Measurements from ENCODE around the gene THSD1.
A peak's percentile ranks its signal among the peaks of the same experiment; 100 is the strongest.
"Not testable (repeated sequence)": the region's sequence is repeated elsewhere in the genome, so short reads cannot be mapped to it uniquely, and the experiment has no call there.

Gene THSD1

DNA sequence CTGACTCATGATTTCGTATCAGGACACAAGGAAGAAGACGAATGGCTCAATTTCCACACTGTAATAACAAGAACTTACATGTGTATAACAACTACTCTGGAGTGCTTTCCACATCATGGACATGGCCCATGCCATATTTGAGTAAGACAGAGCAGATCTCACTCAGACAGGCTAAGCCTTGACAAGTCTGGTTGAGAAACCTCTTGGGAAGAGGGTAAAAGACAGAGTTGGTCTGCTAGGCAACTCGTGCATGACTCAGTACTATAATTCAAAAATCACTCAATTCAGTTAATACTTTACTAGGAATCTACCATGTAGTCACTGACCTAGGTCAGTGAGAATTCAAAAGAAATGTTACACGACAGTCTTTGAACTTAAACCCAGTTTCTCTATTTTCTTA lies 5.7 kb upstream of the THSD1 start:
- peak; percentile 24 for DNase-seq (ENCODE audit: low read depth)

DNA sequence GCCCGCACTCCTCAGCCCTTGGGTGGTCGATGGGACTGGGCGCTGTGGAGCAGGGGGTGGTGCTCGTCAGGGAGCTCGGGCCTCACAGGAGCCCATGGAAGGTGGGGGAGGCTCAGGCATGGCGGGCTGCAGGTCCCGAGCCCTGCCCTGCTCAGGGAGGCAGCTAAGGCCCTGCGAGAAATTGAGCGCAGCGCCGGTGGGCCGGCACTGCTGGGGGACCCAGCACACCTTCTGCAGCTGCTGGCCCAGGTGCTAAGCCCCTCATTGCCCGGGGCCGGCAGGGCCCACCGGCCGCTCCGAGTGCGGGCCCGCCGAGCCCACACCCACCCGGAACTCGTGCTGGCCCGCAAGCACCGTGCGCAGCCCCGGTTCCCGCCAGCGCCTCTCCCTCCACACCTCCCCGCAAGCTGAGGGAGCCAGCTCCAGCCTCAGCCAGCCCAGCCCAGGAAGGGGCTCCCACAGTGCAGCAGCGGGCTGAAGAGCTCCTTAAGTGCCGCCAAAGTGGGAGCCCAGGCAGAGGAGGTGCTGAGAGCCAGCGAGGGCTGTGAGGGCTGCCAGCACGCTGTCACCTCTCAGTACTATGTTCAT lies 2.2 kb upstream of the THSD1 start:
- not testable (repeated sequence) for DNase-seq (ENCODE audit: low read depth)

DNA sequence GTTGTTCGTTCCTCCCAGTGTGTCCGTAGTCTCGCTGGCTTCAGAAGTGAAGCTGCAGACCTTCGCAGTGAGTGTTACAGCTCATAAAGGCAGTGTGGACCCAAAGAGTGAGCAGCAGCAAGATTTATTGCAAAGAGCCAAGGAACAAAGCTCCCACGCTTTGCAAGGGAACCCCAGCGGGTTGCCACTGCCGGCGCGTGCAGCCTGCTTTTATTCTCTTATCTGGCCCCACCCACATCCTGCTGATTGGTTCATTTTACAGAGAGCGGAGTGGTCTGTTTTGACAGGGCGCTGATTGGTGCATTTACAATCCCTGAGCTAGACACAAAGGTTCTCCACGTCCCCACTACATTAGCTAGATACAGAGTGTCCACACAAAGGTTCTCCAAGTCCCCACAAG lies 1.5 kb upstream of the THSD1 start:
- not testable (repeated sequence) for DNase-seq (ENCODE audit: low read depth)

DNA sequence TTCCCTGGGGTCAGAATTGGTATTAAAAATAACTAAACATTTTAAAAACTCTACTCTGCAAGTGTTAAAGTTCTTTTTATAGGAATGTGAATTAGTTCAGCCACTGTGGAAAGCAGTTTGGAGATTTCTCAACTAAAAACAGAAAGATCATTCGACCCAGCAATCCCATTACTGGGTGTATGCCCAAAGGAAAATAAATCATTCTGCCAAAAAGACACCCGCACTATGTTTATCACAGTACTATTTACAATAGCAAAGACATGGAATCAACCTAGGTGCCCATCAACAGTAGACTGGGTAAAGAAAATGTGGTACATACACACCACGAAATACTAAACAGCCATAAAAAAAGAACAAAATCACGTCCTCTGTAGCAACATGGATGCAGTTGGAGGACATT lies 657 bp upstream of the THSD1 start:
- DNase-seq (ENCODE audit: low read depth): no peak

DNA sequence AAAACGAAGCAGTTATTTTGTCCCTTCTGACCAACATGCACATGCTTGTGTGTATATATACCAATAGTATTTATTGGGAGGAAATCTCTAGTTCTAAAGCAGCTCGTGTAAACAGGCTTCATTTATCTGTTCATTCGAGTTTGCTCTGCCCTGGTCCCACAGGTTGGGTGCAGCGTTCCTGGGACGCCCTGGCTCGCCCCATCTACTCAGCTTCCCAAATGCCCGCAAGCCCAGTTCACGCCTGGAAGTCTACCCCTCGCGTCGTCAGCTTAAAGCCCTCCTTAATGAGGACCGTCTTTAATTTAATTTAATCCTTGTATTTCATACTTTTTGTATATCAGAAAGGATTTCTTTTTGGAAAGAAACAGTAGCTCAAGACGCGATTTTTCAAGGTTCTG lies 604 bp downstream of the THSD1 start:
- peak; percentile 9 for DNase-seq (ENCODE audit: low read depth)

DNA sequence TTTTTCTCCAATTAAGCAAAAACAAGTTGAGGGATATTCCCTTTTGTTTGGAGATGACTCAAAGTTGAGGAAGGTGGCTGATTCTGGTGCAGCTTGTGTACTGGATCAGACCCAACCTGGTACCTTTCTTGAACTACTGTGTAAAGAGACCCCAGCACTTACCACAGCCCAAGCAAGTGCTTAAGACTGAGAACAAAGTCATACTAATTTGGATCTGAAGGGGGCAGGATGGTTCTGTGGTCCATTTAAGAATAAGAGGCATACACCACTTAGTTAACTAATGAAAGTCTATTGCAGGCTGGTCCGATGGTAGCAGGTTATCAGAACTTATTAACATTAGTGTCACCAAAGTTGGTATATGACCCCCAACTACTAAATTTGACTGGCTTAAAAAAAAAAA lies 6.3 kb downstream of the THSD1 start:
- peak; percentile 7 for DNase-seq (ENCODE audit: low read depth)

DNA sequence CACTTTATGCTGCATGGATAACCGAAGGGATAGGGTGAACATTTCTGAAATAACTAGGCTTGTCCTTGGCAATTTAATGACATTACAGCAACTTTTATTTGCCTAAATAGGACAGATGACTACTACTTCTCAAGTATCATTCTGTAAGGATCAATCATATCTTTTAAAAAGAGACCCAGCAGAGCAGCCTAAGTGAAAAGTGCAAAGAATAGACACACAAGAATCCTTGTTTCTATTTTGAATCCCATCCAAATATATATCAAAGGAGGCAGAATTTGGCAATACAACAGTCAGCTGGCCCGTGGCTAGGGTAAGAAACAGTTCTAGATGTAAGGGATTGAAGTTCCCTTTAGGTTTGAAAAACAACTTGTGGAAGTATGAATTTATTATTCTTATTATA lies 6.9 kb downstream of the THSD1 start:
- DNase-seq (ENCODE audit: low read depth): no peak

DNA sequence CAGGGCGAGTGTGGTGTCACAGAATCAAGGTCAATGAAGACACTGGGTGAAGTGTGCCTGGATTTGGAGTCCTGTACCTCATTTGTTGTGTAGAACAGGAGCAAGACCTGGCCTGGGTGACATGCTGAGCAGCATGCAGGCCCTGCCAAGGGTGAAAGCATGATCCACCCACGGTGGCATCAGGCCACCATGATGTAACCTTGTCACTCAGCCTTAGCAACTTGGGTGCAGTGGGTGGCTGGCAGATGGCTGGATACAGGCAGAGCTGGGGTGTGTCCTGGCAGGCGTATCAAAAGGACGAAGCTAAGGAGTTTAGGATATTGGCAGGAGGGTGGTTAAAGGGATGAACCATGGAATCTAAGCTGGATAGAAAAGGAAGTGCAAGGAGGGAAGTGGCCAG lies 10.3 kb downstream of the THSD1 start:
- no peak for DNase-seq (ENCODE audit: low read depth)

DNA sequence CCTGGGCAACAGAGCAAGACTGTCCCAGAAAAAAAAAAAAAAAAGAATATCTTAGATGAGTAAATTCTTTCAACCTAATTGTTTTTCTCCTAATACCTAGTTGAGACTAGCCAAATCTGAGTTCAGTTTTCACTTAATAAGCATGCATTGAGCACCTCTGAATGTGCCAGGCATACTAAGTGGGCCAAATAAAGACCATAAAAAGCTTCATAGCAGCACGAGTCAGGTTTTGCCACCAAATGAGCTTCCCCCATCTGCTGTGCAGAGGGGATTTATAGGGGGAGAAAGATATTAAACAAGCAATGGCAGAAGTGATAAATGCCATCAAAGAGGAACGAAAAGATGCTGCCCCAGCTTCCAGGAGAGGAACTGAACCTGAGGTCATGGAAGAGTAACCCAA lies 11.4 kb downstream of the THSD1 start:
- DNase-seq (ENCODE audit: low read depth): no peak

DNA sequence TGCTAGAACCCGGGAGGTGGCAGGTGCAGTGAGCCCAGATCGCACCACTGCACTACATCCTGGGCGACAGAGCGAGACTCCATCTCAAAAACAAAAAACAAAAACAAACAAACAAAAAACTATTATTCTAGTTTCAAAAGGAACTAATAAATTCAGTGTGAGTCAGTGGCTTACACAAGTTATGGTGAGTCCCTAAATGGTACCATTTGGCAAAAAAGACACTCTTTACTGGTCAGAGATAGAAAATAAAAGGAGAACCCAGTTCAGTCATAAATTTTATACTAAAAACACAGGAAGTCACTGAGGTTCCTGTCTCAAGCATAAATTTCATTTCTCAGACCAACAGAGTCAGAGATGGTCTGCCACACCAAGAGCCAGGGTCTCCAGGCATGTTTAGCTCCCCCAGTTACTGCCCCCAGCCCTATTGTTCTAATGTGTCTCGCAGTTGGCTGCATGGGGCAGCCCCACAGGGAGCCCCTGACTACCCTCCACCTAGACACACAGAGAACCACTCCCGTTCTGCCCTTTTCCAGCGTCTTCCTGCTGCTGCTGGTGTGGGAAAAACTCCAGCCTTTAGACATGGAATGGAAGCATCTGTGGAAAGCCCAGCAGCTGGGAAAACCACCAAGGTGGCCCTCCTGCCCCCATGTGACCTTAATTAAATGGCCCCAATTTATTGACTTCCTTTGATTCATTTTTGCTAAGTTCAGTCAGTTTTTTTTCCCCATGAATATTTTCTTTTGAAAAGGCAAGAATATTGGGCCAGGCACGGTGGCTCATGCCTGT lies 12.2 kb downstream of the THSD1 start:
- DNase-seq (ENCODE audit: low read depth): no peak

DNA sequence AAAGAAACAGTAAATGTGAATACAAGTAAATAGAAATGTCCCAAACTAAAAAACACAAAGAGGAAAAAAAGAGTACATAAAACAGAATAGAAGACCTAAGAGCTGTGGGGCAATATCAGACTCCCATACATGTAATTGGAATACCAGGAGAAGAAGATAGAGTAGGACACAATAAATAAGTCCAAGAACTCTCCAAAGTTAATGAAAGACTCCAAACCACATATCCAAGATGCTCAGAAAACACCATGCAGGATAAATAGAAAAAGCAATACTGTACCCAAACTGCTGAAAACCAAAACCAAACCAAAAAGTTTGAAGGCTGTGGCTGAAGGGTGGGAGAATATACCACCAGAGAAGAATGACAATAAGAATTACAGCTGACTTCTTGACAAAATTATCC lies 18.3 kb downstream of the THSD1 start:
- no peak for DNase-seq (ENCODE audit: low read depth)

DNA sequence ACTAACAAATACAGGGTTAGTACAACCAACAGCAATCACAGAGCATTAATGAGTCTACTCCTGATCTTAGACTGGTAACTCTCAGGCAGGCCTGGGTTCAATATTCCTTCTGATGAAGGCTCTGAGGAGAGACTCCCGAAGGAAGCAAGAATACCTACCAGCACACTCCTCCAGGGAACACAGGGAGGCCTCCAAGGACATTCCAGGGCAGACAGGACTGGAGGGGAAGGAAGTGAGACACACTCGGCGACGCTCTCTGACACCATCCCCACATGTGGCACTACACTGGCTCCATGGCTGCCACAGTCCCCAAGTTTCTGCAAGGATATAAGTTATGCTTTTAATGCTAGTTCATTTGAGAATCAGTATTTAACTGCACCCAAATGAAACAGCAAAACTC lies 20.1 kb downstream of the THSD1 start:
- DNase-seq (ENCODE audit: low read depth): no peak

DNA sequence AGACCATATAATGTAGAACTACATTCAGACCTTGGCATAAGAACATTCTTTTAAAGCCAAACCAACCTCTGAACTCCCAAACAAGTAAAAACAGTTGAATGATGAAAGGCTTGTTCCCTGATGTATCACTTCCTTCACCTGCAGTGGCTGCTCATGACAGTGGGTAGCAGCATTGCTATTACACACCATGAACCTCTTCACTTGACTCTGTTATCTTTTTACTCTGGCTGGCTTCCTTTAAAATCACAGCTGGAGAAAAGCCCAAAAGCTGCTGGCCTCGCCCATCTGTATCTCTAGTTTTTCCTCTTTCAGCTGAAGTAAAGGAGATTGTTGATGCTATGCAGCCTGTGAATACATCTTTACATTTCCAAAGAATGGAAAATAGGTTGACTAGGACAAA lies 22.6 kb downstream of the THSD1 start:
- no peak for DNase-seq (ENCODE audit: low read depth)

DNA sequence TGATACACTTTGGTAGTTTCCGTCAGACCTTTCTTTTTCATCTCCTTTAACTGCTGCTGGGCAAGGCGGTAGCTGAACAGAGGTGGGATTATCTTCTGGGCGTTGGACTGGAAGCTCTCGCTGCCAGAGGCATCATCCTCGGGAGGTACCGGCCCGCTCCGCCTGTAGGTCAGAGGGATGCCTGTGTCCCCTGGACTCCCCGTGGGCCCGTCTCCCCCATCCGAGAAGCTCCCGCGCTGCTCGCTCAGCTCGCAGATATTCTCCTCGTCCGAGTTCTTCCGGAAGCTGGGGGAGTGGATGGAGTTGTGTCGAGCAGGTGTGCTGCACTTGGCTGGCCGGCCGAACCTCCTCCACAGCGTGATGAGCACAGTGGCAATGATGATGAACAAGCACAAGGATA lies 27.7 kb downstream of the THSD1 start:
- no peak for DNase-seq (ENCODE audit: low read depth)

DNA sequence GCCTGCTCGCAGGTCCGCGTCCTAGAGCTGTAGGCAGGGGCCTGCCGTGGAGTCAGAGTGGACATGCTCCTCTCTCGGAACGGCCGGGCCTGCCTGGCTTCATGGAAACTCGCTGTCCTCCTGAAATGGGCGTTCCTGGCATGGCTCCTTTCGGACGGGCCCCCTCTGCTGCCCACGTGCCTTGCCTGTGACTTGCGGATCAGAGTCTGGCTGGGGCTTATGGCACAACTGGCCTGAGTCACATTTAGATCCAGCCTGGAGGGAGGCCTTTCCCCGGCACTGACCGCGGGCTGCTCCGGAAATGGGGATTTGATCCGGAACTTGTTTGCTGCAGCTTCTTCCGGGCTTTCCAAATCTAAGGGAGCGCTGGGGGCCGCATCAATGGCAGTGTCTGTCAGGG lies 28.1 kb downstream of the THSD1 start:
- no peak for DNase-seq (ENCODE audit: low read depth)

DNA sequence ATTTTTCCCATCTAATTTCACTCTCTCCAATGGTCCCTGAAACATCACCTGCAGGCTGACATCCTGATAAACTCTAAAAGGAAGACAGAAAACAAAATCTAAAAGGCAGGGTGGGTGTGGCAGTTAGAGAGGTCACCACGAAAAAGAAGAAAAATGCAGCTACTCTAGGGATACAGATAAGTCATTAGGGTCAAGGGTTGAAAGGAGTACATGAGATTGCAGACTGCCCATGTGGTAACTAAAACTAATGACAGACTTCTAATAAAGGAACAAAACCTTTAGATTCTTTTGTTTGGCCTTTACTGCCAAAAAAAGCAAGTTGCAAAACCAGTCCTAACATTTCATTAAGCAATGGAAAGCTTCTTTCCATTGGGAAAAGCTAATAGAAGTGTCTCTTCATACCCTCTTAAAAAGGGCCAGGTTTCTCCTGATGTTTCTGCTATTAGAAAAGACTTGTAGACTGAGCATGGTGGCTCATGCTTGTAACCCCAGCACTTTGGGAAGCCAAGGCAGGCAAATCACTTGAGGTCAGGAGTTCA lies 31.0 kb downstream of the THSD1 start:
- no peak for DNase-seq (ENCODE audit: low read depth)

DNA sequence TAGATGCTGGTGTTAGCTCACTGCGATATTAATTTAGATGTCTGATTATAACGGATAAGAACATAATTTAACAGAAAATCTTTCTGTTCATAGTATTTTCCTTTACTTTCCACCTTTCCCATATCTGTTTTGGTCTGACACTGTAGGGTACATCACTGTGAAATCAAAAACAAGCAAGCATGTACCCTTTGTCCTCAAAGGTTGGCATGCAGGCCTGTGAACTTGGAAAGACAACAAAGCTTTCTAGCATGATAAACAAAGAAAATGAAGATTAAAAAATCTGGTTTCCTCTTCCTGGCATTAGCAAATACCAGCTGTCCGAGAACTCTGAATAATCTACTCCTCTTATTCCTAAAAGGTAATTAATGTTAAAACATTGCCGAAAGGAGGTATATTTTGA lies 31.6 kb downstream of the THSD1 start:
- DNase-seq (ENCODE audit: low read depth): no peak

DNA sequence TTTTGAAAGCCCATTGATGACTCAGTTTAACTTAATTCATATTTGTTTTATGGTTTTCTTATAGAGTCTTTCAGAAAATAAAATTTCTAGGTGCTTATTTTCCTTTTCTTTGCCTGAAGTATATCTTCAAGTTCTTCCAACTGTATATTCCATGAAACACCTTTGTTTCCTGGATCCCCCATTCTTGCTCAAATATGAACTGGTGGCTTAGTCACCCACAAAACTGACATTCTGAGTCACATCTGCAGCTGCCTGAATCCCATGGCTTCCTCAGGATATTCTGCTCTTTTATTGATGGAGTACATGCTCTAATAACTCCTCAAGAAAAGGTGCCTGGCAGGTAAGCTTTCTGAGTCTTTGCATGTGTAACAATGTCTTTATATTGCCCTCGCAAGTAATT lies 32.7 kb downstream of the THSD1 start:
- not testable (repeated sequence) for DNase-seq (ENCODE audit: low read depth)

DNA sequence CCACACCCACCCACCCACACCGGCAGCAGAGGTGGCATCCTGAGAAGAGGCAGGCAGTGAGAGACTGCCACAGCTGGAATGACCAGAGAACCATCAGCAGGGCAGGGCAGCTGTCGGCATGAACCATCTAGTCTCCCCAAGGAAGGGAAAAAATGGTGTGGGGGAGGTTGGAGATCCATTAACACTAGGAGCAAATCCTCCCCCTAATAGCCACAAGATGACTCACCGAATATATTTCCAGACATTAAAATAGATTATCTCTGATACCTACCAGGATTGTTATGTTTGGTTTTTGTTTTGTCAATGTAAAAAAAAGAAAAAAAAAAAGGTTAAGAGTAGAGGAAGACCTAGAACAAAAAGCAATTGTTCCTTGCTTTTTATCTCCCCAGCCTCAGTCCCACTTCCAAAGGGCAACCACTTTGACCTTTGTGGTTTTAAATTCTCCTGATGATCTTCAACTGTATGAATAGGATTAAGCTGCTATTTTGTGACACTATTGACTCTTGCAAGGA lies 34.2 kb downstream of the THSD1 start:
- peak; percentile 59 for DNase-seq (ENCODE audit: low read depth)

DNA sequence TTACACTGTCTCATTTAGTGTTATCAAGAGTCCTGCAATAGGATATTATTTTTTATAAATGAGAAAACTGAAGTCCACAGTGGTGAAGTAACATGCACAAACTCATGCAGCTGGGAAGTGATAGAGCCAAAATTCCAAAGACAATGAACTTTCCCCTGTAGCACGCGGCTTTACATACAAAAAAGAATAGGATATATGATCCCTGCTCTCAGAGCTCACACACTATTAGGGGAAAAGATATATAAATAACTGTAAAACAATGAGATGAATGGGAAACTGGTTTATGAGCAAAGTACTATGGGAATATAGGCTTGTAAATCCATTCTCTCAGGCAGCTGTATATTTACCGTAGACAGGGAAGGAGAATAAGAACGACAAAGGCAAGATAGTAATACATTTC lies 39.7 kb downstream of the THSD1 start:
- no peak for DNase-seq (ENCODE audit: low read depth)

DNA sequence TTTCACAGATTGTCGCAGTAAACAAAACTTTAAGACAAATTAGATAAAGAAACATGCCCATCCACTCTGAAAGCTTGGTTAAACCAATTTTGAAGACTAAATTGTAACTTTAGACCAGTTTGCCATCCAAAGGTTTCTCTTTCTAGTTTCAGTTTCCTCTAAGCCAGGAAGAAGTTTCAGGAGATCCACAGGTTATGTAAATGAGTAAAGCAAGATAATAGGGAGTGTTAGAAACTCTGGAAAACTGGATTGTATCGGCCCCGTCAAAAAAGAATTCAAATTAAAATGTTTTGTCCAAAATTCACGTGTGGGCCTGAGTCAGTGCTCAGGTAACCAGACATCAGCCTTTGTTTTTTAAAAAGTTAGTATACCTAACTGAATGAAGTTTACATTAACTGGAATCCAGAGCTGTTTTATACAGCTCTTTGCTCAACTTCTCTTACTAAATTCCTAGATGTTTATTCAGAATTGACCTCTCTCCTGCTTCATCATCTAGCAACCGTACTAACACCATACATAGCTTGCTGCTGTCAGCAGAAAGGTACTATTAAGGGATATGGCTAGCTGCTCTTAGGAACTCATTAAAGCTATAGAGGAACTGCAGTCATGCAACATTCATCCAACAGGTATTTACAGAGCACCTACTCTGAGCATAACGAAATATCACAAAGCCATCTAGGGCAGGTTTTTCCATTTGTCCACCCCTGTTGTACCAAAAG lies 43.6 kb downstream of the THSD1 start:
- not testable (repeated sequence) for DNase-seq (ENCODE audit: low read depth)

DNA sequence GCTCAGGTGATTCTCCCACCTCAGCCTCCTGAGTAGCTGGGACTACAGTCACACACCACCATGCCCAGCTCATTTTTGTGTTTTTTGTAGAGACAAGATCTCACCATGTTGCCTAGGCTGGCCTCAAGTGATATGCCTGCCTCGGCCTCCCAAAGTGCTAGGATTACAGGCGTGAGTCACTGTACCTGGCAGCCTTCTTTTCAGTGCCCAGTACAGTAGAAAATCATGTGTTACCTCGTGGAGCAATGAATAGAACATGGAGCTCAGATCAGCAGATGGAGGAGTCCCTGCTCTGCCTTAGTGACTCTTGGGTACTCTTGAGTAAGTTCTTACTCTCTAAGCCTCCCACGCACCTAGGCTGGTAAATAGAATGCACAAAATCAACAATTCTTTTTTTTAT lies 44.7 kb downstream of the THSD1 start:
- DNase-seq (ENCODE audit: low read depth): no peak

DNA sequence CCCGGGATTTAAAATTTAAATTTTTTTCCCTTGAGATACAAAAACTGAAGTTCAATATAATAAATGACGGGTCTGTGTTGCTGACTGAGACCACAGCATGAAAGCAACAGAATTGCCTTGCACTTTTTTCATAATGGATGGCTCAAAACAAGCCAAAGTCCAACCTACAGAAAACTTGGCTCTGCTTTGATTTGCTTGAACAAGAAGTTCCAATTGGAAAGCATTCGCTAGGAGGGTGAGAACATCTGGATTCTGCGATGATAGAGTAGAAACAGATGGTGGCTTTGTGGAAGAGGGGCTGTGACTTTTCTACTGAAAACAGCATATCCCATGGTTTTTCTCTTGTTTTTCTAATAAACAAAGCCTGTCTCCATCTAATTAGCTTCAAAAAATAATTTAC lies 46.4 kb downstream of the THSD1 start:
- DNase-seq (ENCODE audit: low read depth): no peak

All from EH (cell line).